Ovary (tissue), 3 donors: Measurements from ENCODE around the gene ARL5B.

Experiments
- EP300 ChIP-seq: sonication (generic); formaldehyde crosslinking; IDR thresholded peaks from one replicate; pipeline ENCODE4 v1.6.1; 2017; ENCODE audit warnings: antibody characterized with exemption
- TF ChIP-seq, protein P1 (sequence below), 3 donors: fragments of 450-650 bp in 2 of 3; fragments of 200-600 bp in 1 of 3; IDR thresholded peaks; one replicate each; pipeline versions ENCODE4 v1.5.1 to v1.8.0; 2016 to 2022; ENCODE audit warnings: antibody characterized with exemption in 3 of 3, mild to moderate bottlenecking in 1 of 3
- donor health status: DM: no; HTN: no; CAD: no.

DNA sequence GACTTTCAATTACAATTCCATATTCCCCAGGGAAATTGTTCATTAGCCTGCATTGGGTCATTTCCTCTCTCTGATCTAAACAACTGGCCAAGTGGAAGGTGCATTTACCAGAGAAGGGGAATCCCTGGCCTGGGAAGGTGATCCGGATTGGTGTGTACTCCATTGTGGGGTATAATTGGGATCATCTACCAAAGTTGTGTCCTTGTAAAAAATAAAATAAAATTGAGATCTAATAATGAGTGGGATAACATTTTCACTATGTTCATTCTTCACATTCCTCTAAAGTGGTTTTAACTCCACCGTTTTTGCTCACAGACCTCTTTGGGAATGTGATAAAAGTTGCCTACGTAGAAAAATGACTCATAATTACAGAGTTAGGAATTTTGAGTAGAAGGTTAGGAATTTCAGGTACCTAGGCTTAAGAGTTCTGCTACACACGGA, 22.8 kb downstream of the ARL5B start:
- TF ChIP-seq, protein P1, sequence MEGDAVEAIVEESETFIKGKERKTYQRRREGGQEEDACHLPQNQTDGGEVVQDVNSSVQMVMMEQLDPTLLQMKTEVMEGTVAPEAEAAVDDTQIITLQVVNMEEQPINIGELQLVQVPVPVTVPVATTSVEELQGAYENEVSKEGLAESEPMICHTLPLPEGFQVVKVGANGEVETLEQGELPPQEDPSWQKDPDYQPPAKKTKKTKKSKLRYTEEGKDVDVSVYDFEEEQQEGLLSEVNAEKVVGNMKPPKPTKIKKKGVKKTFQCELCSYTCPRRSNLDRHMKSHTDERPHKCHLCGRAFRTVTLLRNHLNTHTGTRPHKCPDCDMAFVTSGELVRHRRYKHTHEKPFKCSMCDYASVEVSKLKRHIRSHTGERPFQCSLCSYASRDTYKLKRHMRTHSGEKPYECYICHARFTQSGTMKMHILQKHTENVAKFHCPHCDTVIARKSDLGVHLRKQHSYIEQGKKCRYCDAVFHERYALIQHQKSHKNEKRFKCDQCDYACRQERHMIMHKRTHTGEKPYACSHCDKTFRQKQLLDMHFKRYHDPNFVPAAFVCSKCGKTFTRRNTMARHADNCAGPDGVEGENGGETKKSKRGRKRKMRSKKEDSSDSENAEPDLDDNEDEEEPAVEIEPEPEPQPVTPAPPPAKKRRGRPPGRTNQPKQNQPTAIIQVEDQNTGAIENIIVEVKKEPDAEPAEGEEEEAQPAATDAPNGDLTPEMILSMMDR (IDR thresholded peaks at IDR 0.05), result no peak
- no peak for TF ChIP-seq EP300
